ENCODE results near the gene DMC1.
"Not testable (repeated sequence)": the region's sequence is repeated elsewhere in the genome, so short reads cannot be mapped to it uniquely, and the experiment has no call there.

Gene DMC1

DNA sequence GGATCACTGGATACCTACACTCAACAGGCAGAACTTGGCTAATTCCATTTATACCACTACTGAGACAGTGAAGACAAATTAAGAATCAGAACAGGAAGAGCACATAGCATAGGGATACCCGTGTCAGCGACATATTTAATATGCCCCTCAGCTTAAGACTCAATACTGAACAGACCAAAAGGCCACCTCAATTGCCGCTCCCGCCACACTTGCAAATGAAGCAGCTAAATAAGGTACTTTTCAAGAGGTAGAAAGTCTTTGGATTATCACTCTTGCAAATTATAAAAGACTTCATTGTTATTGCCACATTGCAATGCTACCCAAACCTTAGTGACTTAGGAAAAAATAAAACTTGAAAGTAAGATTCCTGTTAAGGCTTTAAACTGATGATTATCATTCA, 67.0 kb downstream of the DMC1 start:
- no peak for DNase-seq (ENCODE audit: low read depth in 2 of 2)

DNA sequence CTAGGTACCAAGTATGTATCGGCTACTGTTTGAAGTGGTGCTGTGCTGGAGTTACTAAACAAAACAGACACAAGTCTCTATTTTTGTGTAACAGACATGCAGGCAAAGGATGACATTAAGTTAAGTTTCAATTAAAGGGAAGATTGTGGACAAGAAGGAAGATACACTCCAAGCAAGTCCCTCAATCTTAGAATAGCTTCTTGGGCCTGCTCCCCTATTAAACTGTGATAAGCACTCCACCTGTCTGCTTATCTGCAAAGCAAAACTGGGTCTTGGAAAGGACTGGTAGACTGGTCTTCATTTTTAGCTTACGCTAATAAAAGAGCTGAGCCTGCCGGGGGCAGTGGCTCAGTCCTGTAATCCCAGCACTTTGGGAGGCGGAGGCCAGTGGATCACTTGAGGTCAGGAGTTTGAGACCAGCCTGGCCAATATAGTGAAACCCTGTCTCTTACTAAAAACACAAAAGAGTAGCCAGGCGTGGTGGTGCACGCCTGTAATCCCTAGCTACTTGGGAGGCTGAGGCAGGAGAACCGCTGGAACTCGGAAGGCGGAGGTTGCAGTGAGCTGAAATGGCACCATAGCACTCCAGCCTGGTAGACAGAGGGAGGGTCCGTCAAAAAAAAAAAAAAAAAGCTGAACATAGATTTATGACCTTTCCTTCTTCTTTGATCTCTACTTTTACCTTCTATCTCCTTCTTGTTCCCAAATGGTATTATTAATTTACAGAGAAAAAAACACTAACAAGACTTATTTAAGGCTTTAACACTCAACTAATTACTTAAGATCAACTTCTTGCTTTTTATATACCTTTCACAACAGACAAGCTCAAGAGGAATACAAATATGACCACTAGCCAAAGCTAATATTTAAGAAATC, 67.9 kb downstream of the DMC1 start:
- no peak for DNase-seq (ENCODE audit: low read depth in 2 of 2)

DNA sequence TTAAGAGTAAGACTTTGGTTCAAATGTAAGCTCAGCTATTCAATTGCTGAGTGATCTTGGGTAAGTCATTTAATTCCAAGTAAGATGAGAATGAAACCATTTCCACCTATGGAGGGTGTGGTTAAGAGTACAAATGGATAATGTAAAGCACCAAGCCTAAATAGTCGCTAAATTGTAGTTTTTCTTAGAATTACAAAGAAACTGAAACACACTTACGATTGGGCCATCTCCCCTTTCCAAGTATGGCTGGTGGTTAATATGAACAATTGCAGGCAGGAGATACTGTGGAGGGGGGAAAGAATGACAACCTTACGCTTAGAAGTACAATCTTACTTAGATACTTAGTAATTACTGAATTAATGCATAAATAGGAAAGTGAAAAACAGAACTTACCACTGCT, 72.1 kb downstream of the DMC1 start:
- DNase-seq (ENCODE audit: low read depth in 2 of 2): no peak

DNA sequence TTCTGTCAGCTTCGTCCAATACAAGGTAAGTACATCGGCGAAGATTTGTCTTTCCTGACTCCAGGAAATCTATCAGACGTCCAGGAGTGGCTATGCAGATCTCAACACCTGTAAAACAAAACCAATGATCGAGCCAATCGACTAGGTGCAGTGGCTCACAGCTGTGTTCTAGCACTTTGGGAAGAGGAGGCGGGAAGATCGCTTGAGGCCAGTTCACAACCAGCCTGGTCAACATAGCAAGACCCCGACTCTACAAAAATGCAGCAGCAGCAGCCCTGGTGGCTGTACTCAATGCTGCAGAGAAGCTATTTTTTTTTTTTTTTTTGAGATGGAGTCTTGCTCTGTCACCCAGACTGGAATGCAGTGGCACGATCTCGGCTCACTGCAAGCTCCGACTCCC, 75.0 kb downstream of the DMC1 start:
- DNase-seq (ENCODE audit: low read depth in 2 of 2): no peak

DNA sequence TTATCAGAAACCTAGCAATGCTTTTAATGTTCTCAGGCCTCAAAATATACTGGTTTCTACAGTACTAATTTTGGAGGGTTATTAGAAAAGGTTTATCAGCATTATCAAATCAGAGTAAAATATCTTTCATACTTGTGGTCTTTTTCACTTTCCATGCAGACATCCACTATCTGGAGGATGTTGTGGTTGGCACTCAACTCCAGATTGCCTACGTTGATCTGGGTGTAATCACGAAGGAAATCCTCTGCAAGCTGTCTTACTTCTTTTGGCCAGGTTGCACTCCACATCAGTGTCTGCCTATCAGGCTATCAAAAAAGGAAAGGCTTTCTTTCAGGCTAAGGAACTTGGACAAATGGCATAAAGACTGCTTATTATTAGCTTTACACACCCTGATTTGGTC, 75.5 kb downstream of the DMC1 start:
- no peak for DNase-seq (ENCODE audit: low read depth in 2 of 2)

DNA sequence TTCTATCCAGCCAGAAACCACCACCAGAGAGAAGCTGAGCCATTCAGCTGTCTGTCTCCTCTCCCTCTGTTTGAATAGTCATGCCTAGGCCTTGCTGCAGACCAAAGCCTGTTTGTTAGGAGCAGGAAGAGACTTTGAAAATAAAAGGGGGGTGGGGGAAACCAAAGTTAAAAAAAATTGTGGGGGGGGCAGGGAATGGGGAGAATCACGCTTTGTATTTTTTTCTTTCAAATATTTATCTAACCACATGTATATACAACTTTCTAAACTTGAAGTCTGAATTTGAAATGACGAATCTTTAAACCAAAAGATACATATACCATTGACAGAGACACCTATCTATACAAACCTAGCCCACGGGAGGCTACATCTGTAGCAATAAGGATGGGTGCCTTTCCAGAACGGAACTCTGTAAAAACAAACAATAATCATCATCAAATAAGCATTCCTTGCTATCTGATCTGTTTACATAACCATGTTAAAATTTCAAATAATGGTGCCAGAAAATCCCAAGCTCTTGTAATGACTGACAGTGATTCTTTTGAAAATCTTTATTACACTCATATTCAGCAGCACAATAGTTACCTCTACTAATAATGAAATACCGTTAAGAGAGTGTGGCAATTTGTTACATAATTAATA, 78.2 kb downstream of the DMC1 start:
- no peak for DNase-seq (ENCODE audit: low read depth in 2 of 2)

DNA sequence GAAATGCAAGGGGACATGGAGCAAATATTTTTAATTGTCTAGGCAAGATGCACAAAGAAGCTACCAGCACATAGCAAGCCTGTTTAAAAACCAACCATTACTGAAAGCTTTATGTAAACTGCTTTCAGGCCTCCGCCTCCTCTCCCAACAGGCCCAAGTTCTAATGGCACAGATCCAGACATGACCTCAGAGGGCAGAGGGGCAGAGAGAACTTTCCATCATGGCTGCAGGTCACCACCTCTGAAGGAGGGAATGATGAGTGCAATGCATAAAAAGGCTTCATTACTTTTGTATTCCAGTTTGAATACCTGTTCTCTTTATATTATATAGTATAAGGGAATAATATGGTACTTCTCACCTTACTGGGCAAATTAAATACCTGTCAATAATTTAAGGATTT, 79.1 kb downstream of the DMC1 start:
- DNase-seq (ENCODE audit: low read depth in 2 of 2): no peak

DNA sequence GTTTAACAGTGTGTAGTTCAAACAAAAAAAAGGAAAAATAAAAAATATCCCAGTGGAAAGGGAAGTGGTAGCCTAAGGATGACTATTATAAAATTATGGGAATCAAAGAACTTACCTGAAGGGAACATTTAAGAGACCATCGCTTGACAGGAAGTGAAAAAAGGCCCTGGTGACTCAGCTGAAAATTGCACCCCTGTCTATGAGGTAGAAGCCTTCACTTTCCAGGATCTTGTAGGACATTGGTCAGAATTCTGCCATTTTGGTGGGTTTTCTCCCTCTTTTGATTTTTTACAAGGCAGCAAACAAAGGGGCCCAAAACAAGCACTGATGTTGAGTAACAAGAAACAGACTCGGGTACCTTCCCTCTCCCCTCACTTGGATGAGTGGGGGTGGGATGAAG, 79.5 kb downstream of the DMC1 start:
- DNase-seq (ENCODE audit: low read depth in 2 of 2): no peak

DNA sequence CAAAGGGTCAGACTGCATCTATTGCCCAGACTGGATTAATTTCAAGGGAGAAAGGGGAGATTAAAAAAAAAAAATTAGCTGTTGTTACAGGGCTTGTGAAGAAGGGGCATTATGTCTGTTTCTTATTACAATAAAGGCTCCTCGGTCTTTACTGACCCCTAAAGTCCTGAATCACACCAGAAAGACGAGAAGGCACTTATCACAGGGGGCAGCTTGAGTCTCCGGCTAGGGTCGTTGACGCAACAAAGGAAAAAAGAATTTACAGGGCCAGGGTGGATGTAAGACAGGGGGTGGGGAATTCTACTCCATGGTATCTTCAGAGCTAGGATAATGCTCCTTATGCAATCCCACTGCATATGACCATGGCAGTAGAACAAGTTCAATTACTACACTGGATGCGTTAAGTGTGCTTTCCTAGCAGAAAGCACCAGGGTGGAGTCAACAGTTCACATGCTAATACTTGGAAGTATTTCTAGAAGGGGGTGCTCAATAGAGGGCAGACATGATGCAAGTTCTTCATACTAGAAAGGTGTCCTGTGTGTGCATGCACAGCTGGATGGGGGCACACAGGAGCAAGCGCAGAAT, 80.3 kb downstream of the DMC1 start:
- no peak for DNase-seq (ENCODE audit: low read depth in 2 of 2)

DNA sequence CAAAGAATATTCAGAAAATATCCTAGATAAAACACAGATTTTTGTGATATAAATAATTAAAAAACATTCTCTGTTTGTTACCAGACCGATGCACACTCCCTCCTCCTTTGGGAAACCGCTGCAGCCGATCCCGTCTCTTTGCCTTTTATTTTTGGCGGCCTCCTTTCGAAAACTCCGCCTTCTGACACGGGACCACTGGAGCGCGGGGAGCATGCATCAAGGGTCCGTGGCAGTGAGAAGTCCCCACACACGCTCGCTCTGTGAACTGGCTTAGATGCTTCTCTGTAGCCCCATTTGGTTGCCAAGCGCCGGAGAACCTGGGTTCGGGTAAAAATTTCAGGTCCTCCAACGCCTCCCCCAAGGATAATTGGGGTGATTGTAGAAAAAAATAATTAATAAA, 80.8 kb downstream of the DMC1 start:
- DNase-seq (ENCODE audit: low read depth in 2 of 2): no peak

DNA sequence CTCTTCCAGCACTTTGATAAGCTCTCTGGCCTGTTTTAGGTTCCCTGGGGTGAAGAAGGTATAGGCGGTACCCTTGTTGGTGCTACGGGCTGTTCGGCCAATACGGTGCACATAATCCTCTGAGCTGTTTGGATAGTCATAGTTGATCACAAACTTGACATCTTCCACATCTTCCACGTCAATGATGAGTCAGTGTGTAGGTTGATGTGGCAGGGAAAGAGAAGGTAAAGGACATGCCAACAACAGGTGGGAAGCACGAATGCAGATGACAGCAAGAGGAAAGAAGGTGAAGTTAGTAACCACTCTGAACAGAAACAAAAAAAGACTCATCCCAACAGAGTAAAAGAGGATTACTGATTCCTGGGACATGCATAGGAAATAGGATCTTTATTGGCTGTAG, 82.0 kb downstream of the DMC1 start:
- DNase-seq (ENCODE audit: low read depth in 2 of 2): no peak

DNA sequence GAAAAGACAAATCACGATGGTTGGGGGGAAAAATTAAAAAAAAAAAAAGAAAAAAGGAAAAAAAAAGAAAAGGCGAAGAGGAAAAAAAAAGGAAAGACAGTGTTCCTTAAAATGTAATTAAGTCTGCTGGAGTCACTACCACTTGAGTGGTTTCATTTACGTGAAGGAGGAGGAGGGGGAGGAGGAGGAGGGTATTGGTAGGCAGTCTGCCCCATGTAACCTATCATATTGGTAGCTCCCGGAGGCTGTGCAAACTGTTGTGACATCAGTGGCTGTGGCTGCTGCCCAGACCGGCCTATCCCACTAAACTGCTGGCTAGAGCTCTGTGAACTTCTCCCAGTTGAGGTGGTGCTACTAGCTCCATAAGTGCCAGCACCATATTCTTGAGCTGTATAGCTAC, 84.2 kb downstream of the DMC1 start:
- no peak for DNase-seq (ENCODE audit: low read depth in 2 of 2)

DNA sequence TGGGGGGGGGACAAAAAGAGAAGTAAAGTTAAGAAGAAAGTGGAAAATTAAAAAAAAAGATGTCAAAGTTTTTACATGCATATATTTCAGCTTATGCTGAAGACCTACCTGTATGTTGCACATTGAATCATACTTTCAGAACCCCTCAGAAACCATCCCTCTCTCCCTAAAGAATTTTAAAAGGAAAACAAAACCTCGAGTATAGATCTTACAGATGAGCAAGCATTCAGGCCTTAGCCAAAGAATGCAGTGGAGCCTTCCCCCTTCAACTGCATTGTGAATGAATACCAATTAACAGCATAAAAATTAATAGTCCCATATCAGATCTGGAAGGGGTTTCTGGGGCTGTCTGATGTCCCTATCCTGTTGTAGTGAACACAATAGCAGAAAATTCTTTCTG, 85.7 kb downstream of the DMC1 start:
- no peak for DNase-seq (ENCODE audit: low read depth in 2 of 2)

DNA sequence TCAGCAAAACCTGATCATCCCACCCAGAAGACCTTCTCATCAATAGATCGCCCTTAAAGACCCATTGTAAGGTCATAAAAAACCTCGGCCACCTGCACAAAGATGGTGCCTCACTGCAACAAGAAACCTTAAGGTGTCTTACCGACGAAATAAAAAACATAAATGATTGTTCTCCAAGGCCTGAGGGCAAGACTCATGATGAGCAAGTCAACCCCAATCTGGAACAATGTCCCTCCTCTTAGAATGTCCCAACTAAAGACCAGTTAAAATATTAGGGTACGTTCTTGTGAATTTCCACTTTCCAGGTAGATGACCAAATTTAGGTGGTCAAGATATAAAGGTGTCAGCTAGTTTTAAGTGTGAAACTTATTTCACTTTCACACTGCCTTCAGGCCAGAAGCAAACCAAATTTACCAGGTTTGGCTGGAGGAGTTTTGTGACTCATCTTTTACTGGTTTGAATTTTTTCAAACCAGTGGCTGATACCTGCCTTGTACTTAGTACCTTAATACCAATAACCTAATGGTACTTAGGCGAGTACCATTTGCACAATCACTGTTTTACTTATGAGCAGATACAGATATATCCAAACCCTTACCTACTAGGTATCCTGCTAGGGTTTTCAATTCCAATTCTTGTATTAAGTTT, 87.2 kb downstream of the DMC1 start:
- DNase-seq (ENCODE audit: low read depth in 2 of 2): no peak

DNA sequence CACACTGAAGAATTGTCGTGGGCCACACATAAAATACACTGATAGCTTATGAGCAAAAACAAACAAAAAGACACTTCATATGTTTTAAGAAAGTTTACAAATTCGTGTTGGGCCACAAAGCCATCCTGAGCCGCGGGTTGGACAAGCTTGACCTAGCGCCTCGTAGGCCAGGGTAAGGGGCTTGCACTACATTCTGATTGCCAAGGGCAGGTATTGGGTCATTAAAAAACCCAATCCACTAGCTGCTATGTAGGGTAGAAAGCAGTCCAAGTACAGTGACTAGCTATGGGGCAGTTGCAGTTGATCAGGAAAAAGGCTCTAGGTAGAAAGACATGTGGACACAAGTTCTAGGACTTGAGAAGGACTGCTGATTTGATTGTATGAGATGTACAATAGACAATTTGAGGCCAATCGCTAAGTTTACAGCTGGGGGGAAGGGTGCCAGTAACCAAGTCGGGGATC, 88.1 kb downstream of the DMC1 start:
- no peak for DNase-seq (ENCODE audit: low read depth in 2 of 2)

DNA sequence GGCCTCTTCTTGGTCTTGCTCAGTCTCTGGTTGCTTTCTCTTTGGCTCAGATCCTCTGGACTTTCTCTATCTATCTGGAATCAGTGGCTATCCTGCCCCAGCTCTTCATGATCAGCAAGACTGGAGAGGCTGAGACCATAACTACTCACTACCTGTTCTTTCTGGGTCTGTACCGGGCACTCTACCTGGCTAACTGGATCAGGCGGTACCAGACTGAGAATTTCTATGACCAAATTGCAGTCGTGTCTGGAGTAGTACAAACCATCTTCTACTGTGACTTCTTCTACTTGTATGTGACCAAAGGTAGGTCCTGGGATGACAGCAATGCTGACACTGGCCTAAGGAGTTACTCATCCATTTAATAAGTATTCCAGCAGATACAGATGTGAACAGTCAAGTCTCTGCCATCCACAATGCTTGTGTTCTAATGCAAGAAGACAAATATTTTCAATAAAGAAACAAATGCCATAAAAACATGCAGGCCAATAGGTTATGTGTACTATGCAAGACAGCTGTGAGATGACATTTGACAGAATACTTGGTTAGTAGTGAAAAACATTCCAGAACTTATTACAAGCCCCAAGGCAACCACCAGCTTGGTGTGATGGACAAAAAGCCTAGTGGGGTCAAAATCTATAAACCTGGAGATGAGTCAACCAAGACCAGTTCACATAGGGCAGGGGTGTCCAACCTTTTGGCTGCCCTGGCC, 88.7 kb downstream of the DMC1 start:
- DNase-seq (ENCODE audit: low read depth in 2 of 2): no peak

DNA sequence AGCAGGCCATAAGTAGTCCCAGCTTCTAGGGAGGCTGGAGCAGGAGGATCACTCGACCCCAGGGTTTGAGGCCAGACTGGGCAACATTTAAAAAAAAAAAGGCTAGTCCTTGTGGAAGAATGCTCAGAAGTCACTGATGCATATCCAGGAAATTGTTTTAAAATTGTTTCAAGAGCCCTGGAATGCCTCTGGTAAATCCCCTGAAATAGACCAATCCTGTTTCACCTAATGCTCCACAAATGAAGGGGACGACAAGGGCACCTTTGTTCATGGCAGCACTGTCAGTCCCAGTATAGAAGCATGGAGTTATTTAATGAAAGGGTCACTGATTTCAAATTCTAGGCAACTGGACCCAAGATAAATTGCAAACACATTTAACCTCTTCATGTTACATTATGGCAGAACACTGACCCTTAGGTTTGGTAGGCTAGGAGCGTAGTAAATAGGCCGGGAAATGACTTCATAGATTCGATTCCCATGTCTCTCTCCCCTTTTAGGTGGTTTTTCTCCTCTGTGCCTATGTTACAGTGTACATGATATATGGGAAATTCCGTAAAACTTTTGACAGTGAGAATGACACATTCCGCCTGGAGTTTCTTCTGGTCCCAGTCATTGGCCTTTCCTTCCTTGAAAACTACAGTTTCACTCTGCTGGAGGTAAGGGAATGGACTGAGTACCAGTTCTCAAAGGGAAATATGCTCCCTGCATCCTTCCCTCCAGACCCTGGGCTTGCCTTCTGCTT, 90.7 kb downstream of the DMC1 start:
- no peak for DNase-seq (ENCODE audit: low read depth in 2 of 2)

DNA sequence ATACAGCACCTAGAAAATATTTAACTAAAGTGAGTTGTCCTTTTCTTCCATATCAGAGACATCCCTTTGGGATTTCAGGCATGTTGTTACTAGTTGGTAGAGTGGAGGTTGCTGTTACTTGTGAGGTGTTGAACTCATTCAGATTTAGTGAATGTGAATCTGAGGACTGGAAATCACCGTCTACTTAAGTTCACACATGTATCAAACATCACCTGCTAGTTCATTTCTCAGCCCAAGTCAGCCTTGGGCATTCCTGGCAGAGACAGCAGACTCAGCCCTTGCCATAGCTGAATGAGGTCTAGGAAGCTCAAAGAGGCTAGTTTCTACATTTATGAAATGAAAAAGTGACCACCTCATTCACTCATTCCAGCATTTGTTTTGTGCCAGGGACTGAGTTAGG, 92.4 kb downstream of the DMC1 start:
- DNase-seq (ENCODE audit: low read depth in 2 of 2): no peak

DNA sequence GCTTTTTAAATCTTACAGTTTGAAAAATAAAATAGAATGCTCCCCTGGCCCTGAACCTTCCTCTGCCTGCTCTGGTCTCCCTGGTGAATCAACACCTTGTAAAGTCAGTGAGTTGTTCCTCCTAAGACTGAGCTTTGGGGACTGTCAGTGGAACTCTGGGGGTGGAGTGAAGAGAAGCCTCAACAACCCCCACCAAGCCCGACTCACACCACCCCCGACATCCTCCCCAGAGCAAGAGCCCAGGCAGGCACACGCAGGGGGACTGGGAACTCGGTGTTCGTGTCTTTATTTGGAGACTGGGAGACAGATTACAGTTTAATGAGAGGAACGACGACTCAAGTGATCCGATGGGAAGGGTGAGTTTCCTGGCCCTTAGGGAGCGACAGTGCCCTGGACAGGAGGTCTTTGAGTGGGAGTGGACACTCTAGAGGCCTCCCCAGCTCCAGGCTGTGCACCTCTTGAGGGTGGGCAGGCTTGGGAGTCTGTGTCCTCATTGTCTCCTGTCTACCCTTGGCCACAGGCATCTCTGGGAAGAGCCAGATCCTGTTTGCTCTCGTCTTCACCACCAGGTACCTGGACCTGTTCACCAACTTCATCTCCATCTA, 95.9 kb downstream of the DMC1 start:
- DNase-seq (ENCODE audit: low read depth in 2 of 2): no peak

DNA sequence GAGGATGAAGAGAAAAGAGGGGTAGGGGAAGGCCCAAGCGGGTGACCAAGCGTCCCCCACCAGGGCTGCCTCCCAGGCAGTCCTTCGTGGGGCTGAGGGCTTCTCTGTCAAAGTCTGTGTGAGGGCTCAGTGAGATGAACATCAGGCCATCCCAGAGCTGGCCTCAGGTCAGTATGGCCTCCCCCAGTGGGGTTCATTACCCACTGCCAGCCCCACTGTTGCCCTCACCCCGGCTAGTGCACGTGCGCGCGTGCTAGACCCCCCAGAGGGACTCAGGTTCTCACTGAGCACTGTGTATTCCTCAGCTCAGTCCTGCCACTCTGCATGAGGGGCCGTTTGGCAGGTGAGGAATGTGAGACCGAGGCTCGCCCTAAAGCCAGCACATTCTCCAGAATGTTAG, 98.7 kb downstream of the DMC1 start:
- DNase-seq (ENCODE audit: low read depth in 2 of 2): no peak

DNA sequence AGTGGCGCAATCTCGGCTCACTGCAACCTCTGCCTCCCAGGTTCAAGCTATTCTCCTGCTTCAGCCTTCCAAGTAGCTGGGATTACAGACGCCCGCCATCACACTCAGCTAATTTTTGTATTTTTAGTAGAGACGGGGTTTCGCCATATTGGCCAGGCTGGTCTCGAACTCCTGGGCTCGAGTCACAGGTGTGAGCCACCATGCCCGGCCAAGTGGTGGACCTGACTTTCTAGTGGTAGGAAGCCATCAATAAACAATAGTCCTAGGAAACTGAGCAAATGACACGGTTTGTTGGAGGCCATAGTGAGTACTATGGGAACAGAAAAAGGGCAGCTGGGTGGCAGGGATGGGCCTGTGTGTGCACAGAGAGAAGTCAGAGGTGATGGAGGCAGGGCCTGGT, 99.8 kb downstream of the DMC1 start:
- not testable (repeated sequence) for DNase-seq (ENCODE audit: low read depth in 2 of 2)
